ENCODE measurements around the gene LTBP4.

- TF ChIP-seq CTCF (IDR thresholded peaks at IDR 0.05), result no peak
- TF ChIP-seq POLR2A (IDR thresholded peaks at IDR 0.05), result no peak
- no peak for TF ChIP-seq EP300 (IDR thresholded peaks at IDR 0.05)
Observed at GRCh38 chr19:40582467-40582866, 18.7 kb upstream of the LTBP4 start.

All from tibial nerve (tissue), 4 donors.